ENCODE measurements around the gene DDTL. TPM values are rescaled to one million over a fixed set of nuclear protein-coding genes. Genes with fewer than 3 reads are reported as not detected.
"Not testable (repeated sequence)": the region's sequence is repeated elsewhere in the genome, so short reads cannot be mapped to it uniquely, and the experiment has no call there.

The DDTL gene
- total RNA-seq, 4 donors from 2014 or later: 0.27 to 1.7 (median 1.4) TPM; not detected in 1

- H3K27me3 ChIP-seq; DNase-seq; H3K4me3 ChIP-seq (replicated peaks in 1 of 3); H3K9me3 ChIP-seq; H3K36me3 ChIP-seq; H3K4me1 ChIP-seq; H3K27ac ChIP-seq; intact Hi-C loops (cut with DNase I): not testable (repeated sequence)
- 95% methylated on average over 2 of the region's 3 CpGs; no CpG with 5 or more reads in 1 of the 2 donors for WGBS, 2 donors
Observed at GRCh38 chr22:23989583-23990244, 23.0 kb downstream of the DDTL start.

- 53% methylated on average over 2 of the region's 2 CpGs for WGBS, 2 donors
- H3K4me3 ChIP-seq (replicated peaks in 1 of 3); H3K4me1 ChIP-seq; DNase-seq; intact Hi-C loops (cut with DNase I); H3K27ac ChIP-seq; H3K27me3 ChIP-seq; H3K36me3 ChIP-seq; H3K9me3 ChIP-seq: not testable (repeated sequence)
Observed at GRCh38 chr22:23993080-23993479, 26.4 kb downstream of the DDTL start.

- H3K27me3 ChIP-seq; intact Hi-C loops (cut with DNase I): not testable (repeated sequence)
- 53 to 67% methylated on average over 4 of the region's 4 CpGs for WGBS, 2 donors
Observed at GRCh38 chr22:23993581-23994177, 27.0 kb downstream of the DDTL start.

GRCh38 chr22:23997092-23997491 lies 30.4 kb downstream of the DDTL start:
- TF ChIP-seq POLR2A (IDR thresholded peaks at IDR 0.05) (no peak), CTCF (IDR thresholded peaks at IDR 0.05) (no peak)
- Histone ChIP-seq H3K27ac (no peak overlapping the region), H3K27me3 (no peaks in the 10 kb centered on the region), H3K4me3 (replicated peaks in 1 of 3) (no peak overlapping the region), H3K36me3 (no peaks in the 10 kb centered on the region), H3K4me1 (no peaks in the 10 kb centered on the region), H3K9me3 (no peaks in the 10 kb centered on the region)
- DNase-seq: no peak
- WGBS, 2 donors: 96% methylated on average over 3 of the region's 3 CpGs
- intact Hi-C loops (cut with DNase I): no loop called here

More at GRCh38 chr22:23993581-23994177, 27.0 kb downstream of the DDTL start:
- H3K27ac ChIP-seq; H3K4me3 ChIP-seq (replicated peaks in 1 of 3); H3K36me3 ChIP-seq; H3K4me1 ChIP-seq; H3K9me3 ChIP-seq; DNase-seq: not testable (repeated sequence)

- intact Hi-C loops (cut with DNase I): loop anchor here (5.0 kb wide), 1 partner anchor 163 kb away; no protein-coding TSS in a partner anchor
- not testable (repeated sequence) for H3K36me3 ChIP-seq; H3K4me1 ChIP-seq; H3K27ac ChIP-seq; DNase-seq; H3K9me3 ChIP-seq; H3K27me3 ChIP-seq; H3K4me3 ChIP-seq (replicated peaks in 1 of 3)
- 88 to 93% methylated on average over 7 of the region's 7 CpGs for WGBS, 2 donors
Observed at GRCh38 chr22:23999779-24000178, 33.1 kb downstream of the DDTL start.

GRCh38 chr22:24001314-24001713 lies 34.6 kb downstream of the DDTL start:
- intact Hi-C loops (cut with DNase I): loop anchor here (5.0 kb wide), 1 partner anchor 161 kb away; no protein-coding TSS in a partner anchor
- no peaks in the 10 kb centered on the region for H3K9me3 ChIP-seq

More at GRCh38 chr22:24001314-24001713, 34.6 kb downstream of the DDTL start:
- WGBS, 2 donors: 73 to 75% methylated on average over 6 to 8 of the region's 9 CpGs
- no peak overlapping the region for H3K27ac ChIP-seq
- H3K4me3 ChIP-seq (replicated peaks in 1 of 3): no peak overlapping the region
- H3K36me3 ChIP-seq: no peaks in the 10 kb centered on the region
- DNase-seq: no peak
- TF ChIP-seq POLR2A (IDR thresholded peaks at IDR 0.05) (no peak), CTCF (IDR thresholded peaks at IDR 0.05) (no peak)
- H3K27me3 ChIP-seq: no peaks in the 10 kb centered on the region
- peaks cover 4 to 9% of the 10 kb centered on the region in 2 donors for H3K4me1 ChIP-seq

Measured in thyroid gland (tissue), 4 donors.